Epithelial cell of proximal tubule (primary cell): ENCODE measurements around the gene ADGRG3. TPM values are rescaled to one million over a fixed set of nuclear protein-coding genes. Genes with fewer than 3 reads are reported as not detected.

Experiments
- DNase-seq: peaks from one replicate; pipeline ENCODE4 v3.0.0-alpha.2; 2011; ENCODE audit warnings: low read depth
- H3K4me3 ChIP-seq: 2 replicates; pipeline ENCODE4 v1.5.1; 2011; ENCODE audit warnings: low read depth, mild to moderate bottlenecking, low read length
- CTCF ChIP-seq: conservative IDR thresholded peaks from 2 replicates; pipeline ENCODE4 v1.5.1; 2012; ENCODE audit warnings: low read depth, mild to moderate bottlenecking, low read length
- total RNA-seq: library from RNA; depleted of rRNA; stranded (reverse); fragments of >200 nt; gene quantifications from 2 replicates; pipeline ENCODE4 v1.2.3, GENCODE V29; 2015

The ADGRG3 gene
- total RNA-seq = 0.06 TPM in 1 of 2 replicates, not detected in the other

DNA sequence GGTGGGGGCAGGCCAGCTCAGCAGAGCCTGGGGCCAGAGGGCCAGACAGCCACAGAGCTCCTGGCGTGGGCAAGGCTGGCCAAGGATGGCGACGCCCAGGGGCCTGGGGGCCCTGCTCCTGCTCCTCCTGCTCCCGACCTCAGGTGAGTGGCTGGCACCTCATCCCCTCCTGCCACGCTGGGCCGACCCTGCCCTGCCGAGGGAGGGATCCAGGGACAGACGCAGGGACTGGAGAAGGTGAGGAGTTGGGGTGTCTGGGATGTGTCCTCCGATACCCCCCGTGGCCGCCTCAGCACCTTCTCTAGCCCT, at the start of gene ADGRG3:
Gene ADGRG3, plus strand, starts transcription at position 44 of the 309 bp plus-strand sequence. Its CDS starts 42 bp downstream, at position 86.
- no peak for DNase-seq
- no peak for TF ChIP-seq CTCF
- no peak within 1 kb of the TSS for H3K4me3 ChIP-seq

GRCh38 chr16:57619133-57619605, 48.9 kb upstream of the ADGRG3 start:
- TF ChIP-seq CTCF = no peak
- no peak for DNase-seq
- H3K4me3 ChIP-seq = no peak overlapping the region

GRCh38 chr16:57619606-57620334, 48.3 kb upstream of the ADGRG3 start:
- no peak for TF ChIP-seq CTCF
- H3K4me3 ChIP-seq = peak overlapping the region; percentile 53
- DNase-seq = no peak

GRCh38 chr16:57620335-57621231, 47.5 kb upstream of the ADGRG3 start:
- peak overlapping the region; percentile 53 for H3K4me3 ChIP-seq

DNA sequence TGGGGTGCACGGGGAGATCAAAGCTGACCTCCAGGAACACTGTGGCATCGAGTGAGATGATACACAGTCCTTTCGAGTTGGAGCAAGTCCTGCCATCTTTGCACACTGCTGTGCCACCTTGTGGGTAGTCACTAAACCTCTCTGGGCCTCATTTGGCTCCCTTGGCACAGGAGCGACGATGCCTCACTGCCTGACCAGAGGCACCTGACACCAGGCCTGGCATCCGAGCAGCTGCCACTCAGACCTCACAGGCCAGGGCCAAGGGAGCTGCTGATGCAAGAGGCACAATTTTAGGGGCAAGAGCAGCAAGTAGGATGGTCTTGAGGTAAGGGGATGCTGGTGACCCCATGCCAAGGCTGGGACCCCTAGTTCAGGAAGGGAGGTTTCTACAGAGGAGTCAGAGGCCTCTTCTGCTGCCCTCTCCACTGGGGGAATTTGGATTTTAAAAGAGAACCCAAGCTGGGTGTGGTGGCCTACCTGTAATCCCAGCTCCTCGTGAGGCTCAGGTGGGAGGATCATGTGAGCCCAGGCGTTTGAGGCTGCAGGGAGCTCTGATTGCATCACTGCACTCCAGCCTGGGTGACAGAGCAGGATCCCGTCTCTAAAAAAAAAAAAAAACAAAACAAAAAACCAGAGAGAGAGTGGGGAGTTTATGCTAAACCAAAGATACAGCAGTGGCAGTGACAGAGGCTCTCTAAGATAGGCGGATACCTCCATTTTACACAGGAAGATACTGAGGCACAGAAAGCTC, 46.4 kb upstream of the ADGRG3 start:
- no peak overlapping the region for H3K4me3 ChIP-seq
- no peak for TF ChIP-seq CTCF
- DNase-seq = no peak

More at GRCh38 chr16:57620335-57621231, 47.5 kb upstream of the ADGRG3 start:
- DNase-seq = no peak
- TF ChIP-seq CTCF = no peak

DNA sequence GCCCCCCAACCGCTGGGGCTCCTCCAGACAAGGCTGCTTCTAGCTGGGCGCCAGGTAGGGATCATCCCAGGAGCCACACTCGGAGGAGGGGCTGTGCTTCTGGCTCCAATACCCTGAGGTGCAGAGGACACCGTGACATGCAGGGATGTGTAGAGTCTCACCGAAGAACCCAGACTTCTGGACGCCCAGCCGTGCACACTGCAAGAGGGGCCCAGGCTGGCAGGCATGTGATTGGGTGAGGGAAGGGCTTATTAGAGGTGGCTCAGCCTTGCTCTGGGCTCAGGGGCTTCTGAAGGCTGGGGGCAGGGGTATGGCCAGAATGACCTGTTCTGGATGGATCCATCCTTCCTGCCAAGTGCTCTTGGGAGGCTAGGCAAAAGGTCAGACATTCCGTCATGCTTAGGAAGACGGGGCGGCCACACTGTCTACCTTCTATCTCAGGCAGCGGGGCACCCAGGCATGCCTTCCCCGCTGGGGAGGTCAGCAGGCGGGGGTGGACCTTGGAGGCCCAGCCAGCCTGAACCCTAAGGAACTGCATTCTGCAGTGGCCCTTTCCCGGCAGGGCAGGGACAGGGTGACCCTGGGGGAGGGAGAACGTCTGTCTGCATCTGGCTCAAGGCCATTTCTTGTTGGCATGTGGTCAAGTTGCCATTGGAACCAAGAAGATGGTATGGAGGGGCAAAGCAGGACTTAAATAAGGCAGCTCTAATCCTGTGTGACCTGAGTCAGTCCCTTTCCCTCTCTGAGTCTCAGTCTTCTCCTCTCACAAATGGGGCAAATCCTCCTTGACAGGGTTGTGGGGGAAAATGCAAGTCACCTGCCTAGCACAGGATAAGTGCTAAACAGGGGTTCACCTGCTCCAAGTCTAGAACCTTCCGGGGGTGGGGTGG, 45.5 kb upstream of the ADGRG3 start:
- H3K4me3 ChIP-seq = peak overlapping the region; percentile 9
- TF ChIP-seq CTCF = no peak
- DNase-seq = peak; percentile 52
